ENCODE results near the gene NLGN1.

- TF ChIP-seq EZH2 (IDR thresholded peaks at IDR 0.05; ENCODE audit: insufficient read depth, poor library complexity, severe bottlenecking), result no peak
- TF ChIP-seq EZH2phosphoT487 (IDR thresholded peaks at IDR 0.05; ENCODE audit: insufficient read depth, low read depth), result no peak
These were observed 835.3 kb downstream of the NLGN1 start for GRCh38 chr3:174232658-174233429.

Data from GM23248 (cell line).